Measurements from ENCODE around the gene ABLIM2. TPM values are rescaled to one million over a fixed set of nuclear protein-coding genes. Genes with fewer than 3 reads are reported as not detected.

The ABLIM2 gene
- total RNA-seq, 2 experiments from 2014 or later: 0.58 to 0.64 TPM

- POLR2A ChIA-PET: no interaction called here
- intact Hi-C loops (cut with DNase I, micrococcal nuclease): no loop called here
- Mint-ChIP-seq H3K4me3 (no peak overlapping the region), H3K27ac (no peak overlapping the region), H3K36me3 (ENCODE audit: low read depth) (no peaks in the 10 kb centered on the region), H3K4me1 (no peaks in the 10 kb centered on the region), H3K27me3 (no peaks in the 10 kb centered on the region), H3K9me3 (ENCODE audit: low read depth) (no peaks in the 10 kb centered on the region)
- CTCF ChIA-PET: no interaction called here
- DNase-seq (no peak), ATAC-seq (no peak)
Measured at GRCh38 chr4:8180310-8181093, 21.9 kb upstream of the ABLIM2 start.

- no peaks in the 10 kb centered on the region for H3K27me3 Mint-ChIP-seq
- no peak for DNase-seq
- intact Hi-C loops (cut with DNase I, micrococcal nuclease): no loop called here
- H3K4me3 Mint-ChIP-seq: no peak overlapping the region
- ATAC-seq: no peak
- no peaks in the 10 kb centered on the region for H3K36me3 Mint-ChIP-seq (ENCODE audit: low read depth)
- H3K27ac Mint-ChIP-seq: no peak overlapping the region
- H3K9me3 Mint-ChIP-seq (ENCODE audit: low read depth): no peaks in the 10 kb centered on the region
- CTCF ChIA-PET: interaction anchor here (0.6 kb wide), 2 partner anchors 12 to 440 kb away, joined by 3 to 4 read pairs; no protein-coding TSS in a partner anchor
- no peaks in the 10 kb centered on the region for H3K4me1 Mint-ChIP-seq
- POLR2A ChIA-PET: no interaction called here
Measured at GRCh38 chr4:8179771-8180170, 21.2 kb upstream of the ABLIM2 start.

GRCh38 chr4:8179074-8179473 lies 20.5 kb upstream of the ABLIM2 start:
- ATAC-seq (no peak), DNase-seq (no peak)
- CTCF ChIA-PET: interaction anchor here (0.6 to 0.8 kb wide), 3 partner anchors 11 to 39 kb away, joined by 3 to 4 read pairs (median 3); no protein-coding TSS in a partner anchor
- H3K27ac Mint-ChIP-seq: no peak overlapping the region
- H3K4me1 Mint-ChIP-seq: no peaks in the 10 kb centered on the region
- POLR2A ChIA-PET: no interaction called here
- intact Hi-C loops (cut with DNase I, micrococcal nuclease): no loop called here
- H3K27me3 Mint-ChIP-seq: no peaks in the 10 kb centered on the region
- no peaks in the 10 kb centered on the region for H3K36me3 Mint-ChIP-seq (ENCODE audit: low read depth)
- H3K9me3 Mint-ChIP-seq (ENCODE audit: low read depth): no peaks in the 10 kb centered on the region
- H3K4me3 Mint-ChIP-seq: no peak overlapping the region

- ChIA-PET CTCF (interaction anchor here (0.6 kb wide), 1 partner anchor 15 kb away, joined by 3 read pairs; no protein-coding TSS in a partner anchor), POLR2A (no interaction called here)
- Mint-ChIP-seq H3K4me3 (no peak overlapping the region), H3K9me3 (ENCODE audit: low read depth) (no peaks in the 10 kb centered on the region), H3K27ac (no peak overlapping the region), H3K4me1 (no peaks in the 10 kb centered on the region), H3K27me3 (no peaks in the 10 kb centered on the region), H3K36me3 (ENCODE audit: low read depth) (no peaks in the 10 kb centered on the region)
- no peak for ATAC-seq
- intact Hi-C loops (cut with DNase I, micrococcal nuclease): loop anchor here (2.0 kb wide), 3 partner anchors 61 to 225 kb away; no protein-coding TSS in a partner anchor
- DNase-seq: no peak
Measured at GRCh38 chr4:8177956-8178355, 19.3 kb upstream of the ABLIM2 start.

- ChIA-PET POLR2A (no interaction called here), CTCF (interaction anchor here (0.5 to 1.7 kb wide), 14 partner anchors 9 to 845 kb away, joined by 3 to 14 read pairs (median 4); partner anchors contain the start of genes ABLIM2 and SH3TC1)
- intact Hi-C loops (cut with DNase I, micrococcal nuclease): loop anchor here (2.0 kb wide), 3 partner anchors 61 to 225 kb away; no protein-coding TSS in a partner anchor
- no peak for DNase-seq
- H3K4me1 Mint-ChIP-seq: no peaks in the 10 kb centered on the region
- ATAC-seq: no peak
- no peaks in the 10 kb centered on the region for H3K36me3 Mint-ChIP-seq (ENCODE audit: low read depth)
- H3K4me3 Mint-ChIP-seq: no peak overlapping the region
- H3K27ac Mint-ChIP-seq: no peak overlapping the region
- H3K9me3 Mint-ChIP-seq (ENCODE audit: low read depth): no peaks in the 10 kb centered on the region
- H3K27me3 Mint-ChIP-seq: no peaks in the 10 kb centered on the region
Measured at GRCh38 chr4:8177552-8177951, 18.9 kb upstream of the ABLIM2 start.

- POLR2A ChIA-PET: no interaction called here
- intact Hi-C loops (cut with DNase I, micrococcal nuclease): loop anchor here (2.0 kb wide), 3 partner anchors 62 to 226 kb away; no protein-coding TSS in a partner anchor
- peaks cover 3% of the 10 kb centered on the region for H3K4me1 Mint-ChIP-seq
- ATAC-seq (peak; percentile 95), DNase-seq (peak; percentile 68)
- H3K9me3 Mint-ChIP-seq (ENCODE audit: low read depth): no peaks in the 10 kb centered on the region
- H3K4me3 Mint-ChIP-seq: no peak overlapping the region
- H3K27ac Mint-ChIP-seq: no peak overlapping the region
- CTCF ChIA-PET: interaction anchor here (0.5 to 1.7 kb wide), 22 partner anchors 9 to 914 kb away, joined by 3 to 14 read pairs (median 4); partner anchors contain the start of genes ABLIM2 and SH3TC1
- no peaks in the 10 kb centered on the region for H3K36me3 Mint-ChIP-seq (ENCODE audit: low read depth)
- H3K27me3 Mint-ChIP-seq: peaks cover 3% of the 10 kb centered on the region
Measured at GRCh38 chr4:8176547-8177399, 18.2 kb upstream of the ABLIM2 start.

- ATAC-seq: no peak
- Mint-ChIP-seq H3K9me3 (ENCODE audit: low read depth) (no peaks in the 10 kb centered on the region), H3K27me3 (peaks cover 7% of the 10 kb centered on the region), H3K36me3 (ENCODE audit: low read depth) (no peaks in the 10 kb centered on the region), H3K4me1 (peaks cover 3% of the 10 kb centered on the region), H3K4me3 (no peak overlapping the region), H3K27ac (no peak overlapping the region)
- ChIA-PET CTCF (interaction anchor here (1.1 to 1.7 kb wide), 5 partner anchors 8 to 67 kb away, joined by 4 to 14 read pairs (median 5); partner anchors contain the start of gene ABLIM2), POLR2A (no interaction called here)
- intact Hi-C loops (cut with DNase I, micrococcal nuclease): loop anchor here (2.0 kb wide), 3 partner anchors 63 to 227 kb away; no protein-coding TSS in a partner anchor
- no peak for DNase-seq
Measured at GRCh38 chr4:8175686-8176085, 17.1 kb upstream of the ABLIM2 start.

GRCh38 chr4:8174970-8175369 lies 16.4 kb upstream of the ABLIM2 start:
- ChIA-PET POLR2A (no interaction called here), CTCF (no interaction called here)
- ATAC-seq: no peak
- Mint-ChIP-seq H3K4me1 (peaks cover 3% of the 10 kb centered on the region), H3K9me3 (ENCODE audit: low read depth) (no peaks in the 10 kb centered on the region), H3K36me3 (ENCODE audit: low read depth) (no peaks in the 10 kb centered on the region), H3K4me3 (no peak overlapping the region), H3K27ac (no peak overlapping the region), H3K27me3 (peaks cover 7% of the 10 kb centered on the region)
- no peak for DNase-seq
- intact Hi-C loops (cut with DNase I, micrococcal nuclease): no loop called here

- ChIA-PET POLR2A (no interaction called here), CTCF (no interaction called here)
- H3K4me3 Mint-ChIP-seq: no peak overlapping the region
- H3K27me3 Mint-ChIP-seq: peaks cover 7% of the 10 kb centered on the region
- no peak overlapping the region for H3K27ac Mint-ChIP-seq
- H3K36me3 Mint-ChIP-seq (ENCODE audit: low read depth): no peaks in the 10 kb centered on the region
- no peak for DNase-seq
- H3K4me1 Mint-ChIP-seq: peaks cover 3% of the 10 kb centered on the region
- no peaks in the 10 kb centered on the region for H3K9me3 Mint-ChIP-seq (ENCODE audit: low read depth)
- ATAC-seq: no peak
- intact Hi-C loops (cut with DNase I, micrococcal nuclease): no loop called here
Measured at GRCh38 chr4:8173492-8174242, 15.1 kb upstream of the ABLIM2 start.

- peak; percentile 73 for DNase-seq
- Mint-ChIP-seq H3K36me3 (ENCODE audit: low read depth) (no peaks in the 10 kb centered on the region), H3K27ac (no peak overlapping the region), H3K4me3 (no peak overlapping the region), H3K4me1 (peaks cover 3% of the 10 kb centered on the region), H3K9me3 (ENCODE audit: low read depth) (peaks cover 5% of the 10 kb centered on the region), H3K27me3 (peaks cover 7% of the 10 kb centered on the region)
- peak; percentile 36 for ATAC-seq
- ChIA-PET CTCF (interaction anchor here (1.0 kb wide), 1 partner anchor 13 kb away, joined by 3 read pairs; no protein-coding TSS in a partner anchor), POLR2A (no interaction called here)
- intact Hi-C loops (cut with DNase I, micrococcal nuclease): no loop called here
Measured at GRCh38 chr4:8171984-8172924, 13.6 kb upstream of the ABLIM2 start.

Data from activated CD4-positive, alpha-beta T cell treated with anti-CD3 and anti-CD28 coated beads for 36 hours (primary cell).